ENCODE data around the gene NEUROD2.
A peak's percentile ranks its signal among the peaks of the same experiment; 100 is the strongest.

Gene NEUROD2

DNA sequence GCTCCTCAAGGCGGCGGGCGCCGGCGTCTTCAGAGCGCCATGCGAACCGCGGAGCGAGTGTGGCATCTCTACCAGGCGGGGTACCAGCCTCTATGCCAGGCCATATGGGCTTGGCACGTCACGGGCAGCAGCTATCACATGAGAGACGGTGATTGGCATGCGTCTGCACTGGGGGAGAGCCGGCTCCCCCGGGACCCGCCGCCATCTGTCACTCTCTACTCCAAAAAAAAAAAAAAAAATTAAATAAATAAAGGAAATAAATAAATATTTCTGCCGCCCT is at the start of gene NEUROD2:
Gene NEUROD2 (minus strand): TSS at position 70 of the 280 bp plus-strand sequence. CDS start 1,321 bp downstream, outside the sequence.
- no peak for DNase-seq (ENCODE audit: low read depth, low spot score)

DNA sequence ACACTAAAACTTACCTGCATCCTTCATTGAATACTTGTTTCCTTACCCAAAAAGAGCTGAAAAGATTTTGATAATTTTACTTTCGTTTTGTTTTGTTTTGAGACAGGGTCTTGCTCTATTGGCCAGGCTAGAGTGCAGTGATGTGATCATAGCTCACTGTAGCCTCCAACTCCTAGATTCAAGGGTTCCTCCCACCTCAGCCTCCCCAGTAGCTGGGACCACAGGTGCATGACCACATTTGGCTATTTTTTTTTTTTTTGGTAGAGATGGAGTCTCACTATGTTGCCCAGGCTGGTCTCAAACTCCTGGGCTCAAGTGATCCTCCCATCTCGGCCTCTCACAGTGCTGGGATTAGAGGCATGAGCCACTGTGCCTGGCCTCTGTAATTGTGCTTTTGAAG is 47.4 kb upstream of the NEUROD2 start:
- DNase-seq (ENCODE audit: low read depth, low spot score), result no peak

DNA sequence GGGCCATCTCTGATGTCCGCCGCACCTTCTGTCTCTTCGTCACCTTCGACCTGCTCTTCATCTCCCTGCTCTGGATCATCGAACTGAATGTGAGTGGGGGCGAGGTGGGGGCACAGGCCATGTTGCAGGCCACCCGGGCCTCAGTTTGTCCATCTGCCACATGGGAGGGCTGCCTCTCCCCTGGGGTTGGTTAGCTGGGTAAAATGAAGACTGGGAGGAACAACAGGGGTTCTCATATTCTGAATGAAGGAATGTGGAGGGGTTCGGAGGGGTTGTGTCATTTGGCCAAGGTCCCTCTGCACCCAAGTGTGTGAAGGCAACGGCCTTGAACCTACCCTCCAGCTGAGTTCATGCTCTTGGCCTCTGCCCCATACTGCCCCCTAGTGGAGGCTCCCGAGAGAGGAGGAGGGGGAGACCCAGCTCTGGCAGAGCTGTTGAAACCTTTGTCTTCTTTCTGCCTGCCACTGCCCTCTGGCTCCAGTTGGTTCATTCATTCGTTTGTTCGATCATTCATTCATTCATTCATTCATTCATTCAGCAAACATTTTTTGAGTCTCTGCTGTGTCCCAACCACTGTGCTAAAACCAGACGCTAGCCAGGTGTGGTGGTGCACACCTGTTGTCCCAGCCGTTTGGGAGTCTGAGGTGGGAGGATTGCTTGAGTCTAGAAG is 46.1 kb upstream of the NEUROD2 start:
- peak; percentile 65 for DNase-seq (ENCODE audit: low read depth, low spot score)

DNA sequence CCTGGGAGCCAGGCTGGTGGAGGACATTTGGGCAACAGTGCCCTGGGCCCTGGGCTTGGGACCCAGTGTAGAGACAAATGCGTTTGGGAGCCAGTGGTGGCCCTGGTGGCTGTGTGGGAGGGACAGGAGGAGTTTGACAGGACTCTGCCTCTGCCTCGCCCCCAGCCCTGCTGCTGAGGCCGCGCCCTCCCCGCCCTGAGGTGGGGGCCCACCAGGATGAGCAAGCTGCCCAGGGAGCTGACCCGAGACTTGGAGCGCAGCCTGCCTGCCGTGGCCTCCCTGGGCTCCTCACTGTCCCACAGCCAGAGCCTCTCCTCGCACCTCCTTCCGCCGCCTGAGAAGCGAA is 45.6 kb upstream of the NEUROD2 start:
- DNase-seq (ENCODE audit: low read depth, low spot score), result no peak

DNA sequence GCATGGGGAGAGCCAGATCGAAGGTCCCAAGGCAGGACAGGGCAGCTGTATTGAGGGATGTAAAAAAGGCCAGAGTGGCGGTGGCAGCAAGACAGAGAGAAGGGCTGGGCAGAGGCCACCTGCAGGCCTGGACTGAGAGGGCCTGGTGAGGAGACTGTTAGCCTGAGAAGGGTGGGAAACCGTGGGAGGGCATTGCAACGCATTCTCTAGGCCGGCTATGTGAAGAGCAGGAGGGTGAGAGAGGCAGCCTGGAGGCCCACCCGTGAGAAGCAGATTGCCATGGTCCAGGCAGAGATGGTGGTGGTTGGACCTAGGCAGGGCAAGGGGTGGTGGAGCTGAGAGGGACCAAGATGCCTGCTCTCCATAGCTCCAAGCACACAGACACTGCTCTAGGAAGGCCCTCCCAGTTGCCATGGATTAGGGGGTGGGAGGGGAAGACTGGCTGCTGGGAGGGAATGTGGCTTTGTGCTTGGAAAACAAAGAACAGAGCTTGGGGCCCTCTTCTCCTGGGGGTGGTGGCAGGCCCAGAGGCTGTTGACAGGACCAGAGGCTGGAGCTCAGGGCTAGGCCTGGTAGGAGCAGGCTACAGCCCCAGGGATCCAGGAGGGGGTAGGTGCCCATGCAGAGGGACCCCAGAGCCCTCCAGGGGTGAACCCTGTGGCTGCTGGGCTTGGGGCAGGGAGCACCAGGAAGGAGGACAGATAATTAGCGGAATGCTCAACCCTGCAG is 45.0 kb upstream of the NEUROD2 start:
- DNase-seq (ENCODE audit: low read depth, low spot score), result peak; percentile 88

DNA sequence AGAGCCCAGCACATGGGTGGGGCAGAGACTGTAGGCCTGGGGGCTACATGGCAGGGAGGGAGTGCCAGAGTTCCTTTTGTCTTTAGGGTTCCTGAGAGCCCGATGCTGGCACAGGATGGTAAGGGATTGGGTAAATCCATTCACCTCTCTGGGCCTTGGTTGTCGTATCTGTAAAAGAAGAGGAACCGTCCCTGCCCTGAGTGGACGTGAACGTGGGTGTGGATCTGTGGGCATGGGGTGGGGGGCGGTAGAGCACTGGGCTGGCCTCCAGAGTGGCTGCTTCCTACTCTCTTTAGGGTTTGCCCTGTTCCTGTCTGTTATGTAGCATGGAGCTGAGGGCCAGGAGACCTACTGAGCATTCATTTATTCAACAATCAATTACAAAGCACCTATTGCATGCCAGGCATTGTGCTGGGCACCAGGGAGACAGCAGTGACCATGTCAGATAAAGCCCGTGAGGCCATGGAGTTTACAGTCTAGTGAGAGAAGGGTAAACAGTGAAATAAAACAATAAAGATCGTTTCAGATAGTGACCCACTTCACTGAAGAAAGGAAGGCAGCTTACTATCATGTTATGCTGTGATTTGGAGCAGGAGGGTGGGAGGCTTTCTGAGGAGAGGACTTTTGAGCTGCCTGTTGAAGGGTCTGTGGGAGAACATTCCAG is 44.3 kb upstream of the NEUROD2 start:
- no peak for DNase-seq (ENCODE audit: low read depth, low spot score)

DNA sequence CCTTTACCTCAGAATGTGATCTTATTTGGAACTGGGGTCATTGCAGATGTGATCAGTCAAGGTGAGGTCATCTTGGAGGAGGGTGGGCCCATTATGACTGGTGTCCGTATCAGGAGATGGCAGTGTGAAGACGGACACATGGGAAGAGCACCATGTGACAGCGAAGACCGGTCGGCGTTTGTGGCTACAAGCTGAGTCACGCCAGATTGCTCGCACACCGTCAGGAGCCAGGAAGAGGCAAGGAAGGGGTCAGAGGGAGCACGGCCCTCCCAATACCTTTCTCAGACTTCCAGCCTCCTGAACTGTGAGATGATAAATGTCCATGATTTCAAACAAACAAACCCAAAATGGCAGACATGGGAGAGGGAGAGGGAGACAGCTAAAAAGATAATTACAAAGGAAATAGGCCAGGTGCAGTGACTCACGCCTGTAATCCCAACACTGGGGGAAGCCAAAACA is 42.4 kb upstream of the NEUROD2 start:
- DNase-seq (ENCODE audit: low read depth, low spot score), result no peak

DNA sequence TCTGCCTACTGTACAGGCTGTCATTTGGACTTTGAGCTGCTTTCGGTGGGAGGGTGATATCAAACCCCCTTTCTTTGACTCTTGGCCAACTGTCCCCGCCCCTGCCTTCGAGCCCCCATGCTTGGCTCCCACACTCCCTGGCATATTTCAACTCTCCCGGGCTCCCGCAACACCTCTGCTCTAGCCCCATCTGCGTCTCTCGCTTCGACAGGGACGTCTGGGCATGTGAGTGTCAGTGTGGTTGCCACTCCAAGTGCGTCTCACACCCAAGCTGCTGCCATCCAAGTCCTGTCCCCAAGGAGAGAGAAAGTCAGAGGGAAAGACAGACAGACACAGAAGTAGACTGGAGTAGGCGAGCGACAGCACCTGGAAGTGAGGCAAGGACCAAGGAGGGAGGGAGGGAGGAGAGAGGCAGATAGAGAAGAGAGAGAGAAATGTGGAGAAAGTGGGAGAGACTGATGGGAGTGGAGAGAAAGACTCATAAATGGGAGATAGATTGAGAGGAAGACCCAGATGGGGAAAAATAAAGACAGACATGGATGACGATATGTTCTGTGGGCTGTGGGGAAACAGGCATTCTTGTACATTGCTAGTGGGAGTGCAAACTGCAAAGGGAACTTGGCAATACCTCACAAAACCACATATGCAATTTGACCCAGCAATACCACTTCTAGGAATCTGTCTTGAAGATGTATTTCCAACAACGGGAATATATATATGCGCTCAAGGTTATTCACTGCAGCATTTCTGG is 41.1 kb upstream of the NEUROD2 start:
- no peak for DNase-seq (ENCODE audit: low read depth, low spot score)

DNA sequence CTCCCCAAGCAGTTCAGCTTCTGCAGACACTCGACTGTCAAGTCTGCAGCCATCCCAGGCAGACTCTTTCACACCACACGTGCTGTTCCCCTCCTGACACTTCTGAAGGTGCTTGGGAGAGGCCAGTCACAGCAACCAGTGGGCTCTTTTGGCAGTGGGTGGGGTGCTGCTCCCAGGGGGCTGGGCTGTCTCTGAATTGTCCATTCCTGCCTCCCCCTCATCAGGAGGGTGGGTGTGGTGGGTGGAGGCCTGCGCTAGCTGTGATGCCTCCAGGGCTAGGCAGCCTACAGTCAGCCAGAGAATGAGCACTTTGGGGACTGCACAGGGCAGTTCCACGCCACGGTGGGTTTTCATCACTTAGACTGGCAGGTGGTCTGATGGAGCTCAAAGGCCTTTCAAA is 39.5 kb upstream of the NEUROD2 start:
- DNase-seq (ENCODE audit: low read depth, low spot score), result no peak

DNA sequence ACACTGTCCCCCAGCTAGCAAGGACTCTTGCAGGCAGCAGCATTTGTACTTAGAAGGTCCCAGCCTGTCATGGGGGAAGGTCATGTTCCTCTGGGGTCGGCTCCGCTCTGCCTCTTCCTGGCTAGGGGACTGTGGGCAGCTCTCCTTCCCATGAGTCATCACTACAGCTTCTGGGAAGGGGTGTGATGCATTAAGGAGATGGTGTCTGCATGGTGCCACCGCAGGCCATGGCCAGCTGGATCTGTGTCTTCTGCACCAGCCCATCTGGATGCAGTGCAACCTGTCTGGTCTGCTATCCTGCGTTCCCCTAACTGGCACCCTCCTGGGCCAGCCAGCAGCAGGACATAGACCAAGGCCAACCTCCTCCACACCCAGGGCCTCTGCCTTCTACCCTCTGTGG is 35.6 kb upstream of the NEUROD2 start:
- no peak for DNase-seq (ENCODE audit: low read depth, low spot score)

DNA sequence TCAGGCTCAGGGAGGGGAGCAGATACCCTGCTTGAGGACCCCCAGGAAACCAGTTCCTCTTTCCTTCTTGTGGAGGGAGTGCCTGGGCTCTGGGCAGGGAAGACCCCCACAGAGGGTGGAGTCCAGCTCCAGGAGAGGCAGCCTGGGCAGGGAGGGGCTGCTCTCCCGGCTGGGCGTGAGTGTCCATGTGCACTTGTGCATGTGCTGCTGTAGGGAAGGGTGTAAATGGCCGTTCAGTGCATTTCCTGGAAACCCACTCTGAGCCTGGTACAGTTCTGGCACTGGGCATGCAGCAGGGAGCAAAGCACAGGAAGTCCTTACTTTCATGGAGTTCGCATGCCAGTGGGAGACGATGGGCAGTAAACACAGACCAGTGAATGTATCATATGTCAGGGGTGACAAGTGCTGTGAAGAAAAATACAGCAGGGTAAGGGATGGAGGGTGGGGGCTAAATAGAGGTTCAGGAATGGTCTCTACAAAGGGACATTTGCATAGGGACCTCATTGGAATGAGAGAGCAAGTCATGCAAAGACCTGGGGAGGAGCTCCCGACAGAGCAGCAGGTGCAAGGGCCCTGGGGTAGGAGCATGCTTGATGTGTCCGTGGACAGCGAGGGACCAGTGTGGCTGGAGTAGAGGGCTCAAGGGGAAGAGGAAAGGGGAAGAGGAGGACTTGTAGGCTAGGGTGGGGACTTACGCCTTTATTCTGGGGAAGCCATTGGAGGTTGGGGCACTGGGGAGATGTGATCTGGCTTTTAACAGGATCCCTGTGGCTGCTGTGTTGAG is 34.8 kb upstream of the NEUROD2 start:
- no peak for DNase-seq (ENCODE audit: low read depth, low spot score)

DNA sequence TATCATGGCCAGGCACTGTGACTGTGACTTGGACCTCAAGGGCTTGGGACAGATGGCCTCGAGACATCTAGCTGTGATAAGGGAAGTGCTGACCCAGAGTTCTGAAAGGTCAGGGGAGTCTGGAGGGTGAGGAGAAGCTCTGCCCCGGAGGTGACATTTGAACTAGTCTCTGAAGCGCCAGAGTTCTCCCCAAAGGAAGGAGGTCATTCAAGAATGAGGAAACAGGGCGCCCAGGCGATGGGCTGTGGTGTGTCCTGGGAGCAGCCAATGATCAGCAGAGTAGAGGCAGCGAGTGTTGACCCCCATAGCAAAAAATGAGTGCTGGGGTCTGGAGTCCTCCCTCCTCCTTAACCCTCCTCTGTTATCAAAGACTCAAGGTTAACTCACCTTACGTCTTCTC is 34.2 kb upstream of the NEUROD2 start:
- no peak for DNase-seq (ENCODE audit: low read depth, low spot score)

DNA sequence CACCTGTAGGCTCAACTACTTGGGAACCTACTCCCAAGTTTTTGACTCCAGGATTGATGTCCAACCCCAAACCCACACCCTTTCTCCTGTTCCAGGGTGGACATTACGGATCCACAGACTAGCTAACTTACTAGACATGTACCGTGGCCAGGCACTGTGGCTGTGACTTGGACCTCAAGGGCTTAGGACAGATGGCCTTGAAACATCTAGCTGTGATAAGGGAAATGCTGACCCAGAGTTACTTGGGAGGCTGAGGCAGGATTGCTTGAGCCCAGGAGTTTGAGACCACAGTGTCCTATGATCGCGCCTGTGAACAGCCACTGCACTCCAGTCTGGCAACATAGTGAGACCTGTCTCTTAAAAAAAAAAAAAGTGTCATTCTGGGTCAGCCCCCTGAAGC is 33.4 kb upstream of the NEUROD2 start:
- DNase-seq (ENCODE audit: low read depth, low spot score), result no peak

DNA sequence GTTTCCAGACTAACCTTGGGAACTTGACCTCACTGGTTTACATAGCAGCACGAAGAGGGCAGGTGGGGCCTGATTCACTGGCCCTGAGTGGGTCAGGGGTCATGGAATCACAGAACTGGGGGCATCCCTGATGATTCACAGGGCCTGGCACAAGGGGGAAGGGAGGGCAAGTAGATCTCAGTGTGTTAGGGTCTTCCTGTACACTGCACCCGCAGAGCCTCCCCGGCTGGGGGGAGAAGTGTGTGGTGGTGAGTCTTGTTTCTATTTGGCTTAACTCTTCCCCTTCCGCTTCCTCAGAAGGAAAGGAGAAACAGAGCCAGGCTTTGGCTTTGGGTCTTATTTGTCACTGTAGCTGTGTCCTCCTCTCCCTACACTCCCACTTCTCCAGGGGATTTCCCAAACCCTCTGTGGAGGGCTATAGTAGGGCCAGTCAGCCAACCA is 32.9 kb upstream of the NEUROD2 start:
- DNase-seq (ENCODE audit: low read depth, low spot score), result no peak

DNA sequence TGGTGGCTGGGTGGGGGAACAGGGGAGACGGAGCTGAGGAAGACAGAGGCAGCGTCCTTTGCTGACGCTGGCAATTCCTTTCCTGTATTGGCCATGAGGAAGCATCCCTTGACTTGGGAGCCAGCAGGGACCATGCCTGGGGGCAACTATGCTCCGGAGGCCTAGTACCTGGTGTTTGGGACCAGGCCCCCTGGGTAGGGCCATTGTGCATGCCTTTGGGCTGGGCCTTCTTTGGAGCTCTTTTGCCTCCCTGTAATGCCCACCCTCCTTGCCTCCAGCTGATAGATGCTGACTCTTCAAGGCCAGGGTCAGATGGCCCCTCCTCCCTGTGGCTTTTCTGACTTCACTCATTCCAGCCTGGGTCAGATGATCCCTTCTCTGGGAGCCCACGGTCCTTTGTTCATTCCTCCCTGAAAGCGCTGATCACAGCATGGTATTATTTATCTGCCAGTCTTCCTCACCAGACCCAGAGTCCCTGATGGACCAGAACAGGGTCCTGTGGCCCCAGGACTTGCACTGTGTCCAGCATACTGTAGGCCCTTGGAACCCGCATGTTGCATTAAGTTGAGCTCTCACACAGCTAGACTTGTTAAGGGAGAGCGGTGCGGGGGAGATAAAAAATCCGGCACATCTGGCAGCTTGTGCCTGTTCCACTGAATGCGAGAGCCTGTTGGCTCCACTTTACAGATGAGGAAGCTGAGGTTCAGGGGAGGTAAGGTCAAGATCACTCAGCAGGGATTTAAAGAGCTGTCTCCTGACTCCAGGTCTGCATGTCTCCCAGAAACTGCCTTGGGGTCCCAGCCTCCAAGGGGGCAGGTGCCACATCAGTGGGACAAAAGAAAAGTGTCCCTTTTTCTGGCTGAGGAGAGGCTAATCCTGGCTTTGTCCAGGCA is 32.1 kb upstream of the NEUROD2 start:
- peak; percentile 74 for DNase-seq (ENCODE audit: low read depth, low spot score)

DNA sequence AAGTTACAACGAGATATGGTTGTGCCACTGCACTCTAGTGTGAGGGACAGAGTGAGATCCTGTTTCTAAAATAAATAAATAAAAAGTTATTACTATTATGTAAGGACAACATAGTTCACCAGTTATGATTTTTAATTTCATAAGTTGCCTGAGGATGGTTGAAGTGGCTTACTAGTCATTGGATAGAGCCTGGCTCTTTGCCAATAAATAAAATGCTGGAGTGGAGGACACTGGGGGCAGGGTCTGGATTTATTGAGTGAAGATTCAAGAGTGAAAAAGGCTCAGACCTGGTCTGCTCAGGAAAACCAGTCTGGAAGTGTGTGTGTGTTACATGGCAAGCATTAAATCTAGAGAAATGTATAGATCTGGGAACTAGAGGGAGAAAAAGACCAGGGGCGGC is 31.3 kb upstream of the NEUROD2 start:
- DNase-seq (ENCODE audit: low read depth, low spot score), result no peak

DNA sequence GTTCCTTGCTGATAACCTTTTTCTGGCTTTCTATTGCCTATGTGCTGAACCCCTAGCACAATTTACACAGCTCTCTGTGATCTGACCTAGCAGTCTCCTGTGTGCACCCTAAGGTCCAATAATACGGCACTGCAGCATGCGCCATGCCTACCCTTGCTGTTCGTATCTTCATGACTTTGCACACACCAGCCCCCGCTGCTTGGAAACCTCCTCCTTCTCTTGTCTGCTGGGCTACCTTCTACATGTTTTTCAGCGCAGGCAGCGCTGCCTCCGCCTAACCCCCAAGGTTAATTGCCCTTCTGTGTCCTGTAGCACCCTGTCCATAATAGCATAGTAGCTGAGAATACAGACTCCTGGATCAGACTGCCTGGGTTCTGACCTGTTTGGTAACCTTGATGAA is 30.6 kb upstream of the NEUROD2 start:
- DNase-seq (ENCODE audit: low read depth, low spot score), result no peak

DNA sequence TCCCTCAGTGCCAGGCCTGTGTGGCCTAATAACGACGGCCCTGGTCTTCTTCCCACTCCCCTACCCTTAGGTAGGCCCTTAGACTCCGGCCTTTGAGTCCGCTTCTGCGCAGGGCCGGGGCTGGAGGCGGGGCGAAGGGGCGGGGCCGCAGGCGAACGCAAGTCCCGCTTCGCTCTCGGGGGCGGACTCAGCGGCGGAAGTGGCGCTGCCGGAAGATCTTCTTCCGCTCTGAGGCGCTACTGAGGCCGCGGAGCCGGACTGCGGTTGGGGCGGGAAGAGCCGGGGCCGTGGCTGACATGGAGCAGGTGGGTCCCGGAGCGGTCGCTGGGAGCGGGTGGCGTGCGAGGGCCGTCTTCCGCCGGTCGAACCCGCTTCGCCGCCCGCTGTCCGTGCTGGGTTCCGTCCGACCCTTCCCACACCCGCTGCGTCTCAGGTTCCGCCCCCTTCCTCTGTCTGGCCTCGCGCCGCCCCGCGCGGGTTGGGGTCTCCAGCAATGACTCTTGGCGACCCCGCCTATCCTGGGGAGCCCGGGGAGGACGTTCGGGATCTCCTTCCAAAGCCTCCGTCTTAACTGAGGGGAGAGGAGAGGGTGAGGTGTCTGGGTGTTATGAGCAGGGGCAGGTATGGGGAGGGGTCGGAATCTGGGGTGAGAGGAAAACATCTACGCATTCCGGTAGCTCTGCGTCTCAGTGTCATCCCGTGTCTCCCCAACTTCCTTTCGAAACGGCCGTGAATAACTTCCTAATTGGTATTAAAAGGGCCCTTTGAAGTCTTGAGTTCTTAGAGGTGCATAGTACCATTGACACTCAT is 29.4 kb upstream of the NEUROD2 start, which contains the start of gene STARD3:
Gene STARD3 (plus strand): TSS at position 218 of the 810 bp plus-strand sequence. CDS start 16,388 bp downstream, outside the sequence.
- DNase-seq (ENCODE audit: low read depth, low spot score), result peak; percentile 86

DNA sequence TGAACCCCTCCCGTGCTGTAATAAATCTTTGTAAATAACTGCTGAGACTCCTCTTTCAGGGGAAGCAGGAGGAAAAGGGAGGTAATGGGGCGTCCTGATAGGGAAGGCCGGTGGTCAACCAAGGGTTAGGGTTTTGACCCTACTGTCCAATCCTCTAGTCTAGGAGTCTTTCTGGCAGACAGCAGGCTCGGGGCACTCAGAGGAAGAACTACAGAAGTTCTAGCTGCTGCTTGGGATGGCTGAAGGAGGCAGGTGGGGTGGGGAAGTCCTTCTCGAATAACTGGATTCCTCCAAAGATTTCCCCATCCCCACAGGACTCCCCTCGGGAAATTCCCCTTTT is 28.8 kb upstream of the NEUROD2 start:
- no peak for DNase-seq (ENCODE audit: low read depth, low spot score)
